ENCODE results near the gene MB. TPM values are rescaled to one million over a fixed set of nuclear protein-coding genes. Genes with fewer than 3 reads are reported as not detected.

The MB gene
- total and polyA plus RNA-seq, 12 donors: 0.35 to 32.8 (median 2.0) TPM

GRCh38 chr22:35629406-35630216 is 12.5 kb upstream of the MB start:
- 31 to 37% (median 36%) methylated on average over 9 of the region's 9 CpGs for WGBS, 4 donors
- Histone ChIP-seq H3K27ac (peak overlapping the region in 3 of 5 donors; percentile 22 to 78 (median 60)), H3K4me3 (no peak overlapping the region)

DNA sequence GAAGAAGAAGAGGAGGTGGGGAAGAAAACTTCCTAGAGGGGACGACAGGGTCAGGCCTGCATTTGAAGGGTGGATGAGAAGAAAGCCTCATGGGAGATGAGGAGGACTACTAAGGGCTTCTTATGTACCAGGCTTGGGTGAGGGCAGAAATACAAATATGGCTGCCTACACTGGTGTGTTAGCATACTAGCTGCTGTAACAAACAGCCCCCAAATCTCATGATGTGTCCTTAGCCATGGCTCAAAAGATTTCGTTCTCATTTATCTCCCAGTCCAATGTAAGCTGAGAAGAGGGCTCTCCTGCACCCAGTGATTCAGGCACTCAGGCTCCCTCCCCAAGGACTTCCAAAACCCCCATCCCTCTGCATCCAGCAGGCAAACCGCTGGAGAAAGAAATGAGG is 11.6 kb upstream of the MB start:
- H3K4me3 ChIP-seq: no peak overlapping the region
- H3K36me3 ChIP-seq (replicated peaks in 1 of 2): no peaks in the 10 kb centered on the region
- H3K27me3 ChIP-seq: no peaks in the 10 kb centered on the region
- DNase-seq: no peak
- no peaks in the 10 kb centered on the region for H3K9me3 ChIP-seq (replicated peaks in 1 of 3)
- no peak for TF ChIP-seq POLR2A (IDR thresholded peaks at IDR 0.05)
- TF ChIP-seq, protein P1, sequence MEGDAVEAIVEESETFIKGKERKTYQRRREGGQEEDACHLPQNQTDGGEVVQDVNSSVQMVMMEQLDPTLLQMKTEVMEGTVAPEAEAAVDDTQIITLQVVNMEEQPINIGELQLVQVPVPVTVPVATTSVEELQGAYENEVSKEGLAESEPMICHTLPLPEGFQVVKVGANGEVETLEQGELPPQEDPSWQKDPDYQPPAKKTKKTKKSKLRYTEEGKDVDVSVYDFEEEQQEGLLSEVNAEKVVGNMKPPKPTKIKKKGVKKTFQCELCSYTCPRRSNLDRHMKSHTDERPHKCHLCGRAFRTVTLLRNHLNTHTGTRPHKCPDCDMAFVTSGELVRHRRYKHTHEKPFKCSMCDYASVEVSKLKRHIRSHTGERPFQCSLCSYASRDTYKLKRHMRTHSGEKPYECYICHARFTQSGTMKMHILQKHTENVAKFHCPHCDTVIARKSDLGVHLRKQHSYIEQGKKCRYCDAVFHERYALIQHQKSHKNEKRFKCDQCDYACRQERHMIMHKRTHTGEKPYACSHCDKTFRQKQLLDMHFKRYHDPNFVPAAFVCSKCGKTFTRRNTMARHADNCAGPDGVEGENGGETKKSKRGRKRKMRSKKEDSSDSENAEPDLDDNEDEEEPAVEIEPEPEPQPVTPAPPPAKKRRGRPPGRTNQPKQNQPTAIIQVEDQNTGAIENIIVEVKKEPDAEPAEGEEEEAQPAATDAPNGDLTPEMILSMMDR (IDR thresholded peaks at IDR 0.05): no peak
- H3K4me1 ChIP-seq (replicated peaks in 1 of 2): peaks cover 0 to 5% of the 10 kb centered on the region in 2 donors
- intact Hi-C loops (cut with DNase I): loop anchor here (5.0 to 10.0 kb wide), 2 partner anchors 209 to 496 kb away; no protein-coding TSS in a partner anchor
- H3K27ac ChIP-seq: peak overlapping the region in 2 of 5 donors; percentile 60 to 78
- WGBS, 4 donors: 88 to 93% (median 90%) methylated on average over 3 of the region's 3 CpGs

More at GRCh38 chr22:35629406-35630216, 12.5 kb upstream of the MB start:
- Histone ChIP-seq H3K9me3 (replicated peaks in 1 of 3) (no peaks in the 10 kb centered on the region), H3K4me1 (replicated peaks in 1 of 2) (peaks cover 0 to 5% of the 10 kb centered on the region in 2 donors), H3K36me3 (replicated peaks in 1 of 2) (no peaks in the 10 kb centered on the region), H3K27me3 (no peaks in the 10 kb centered on the region)
- peak; percentile 55 to 85 (median 76) for DNase-seq
- intact Hi-C loops (cut with DNase I): loop anchor here (5.0 to 10.0 kb wide), 3 partner anchors 115 to 495 kb away; no protein-coding TSS in a partner anchor
- no peak for TF ChIP-seq POLR2A (IDR thresholded peaks at IDR 0.05)
- TF ChIP-seq, protein P1 (IDR thresholded peaks at IDR 0.05): no peak

GRCh38 chr22:35627267-35628041 is 10.3 kb upstream of the MB start:
- Histone ChIP-seq H3K27ac (peak overlapping the region in 4 of 5 donors; percentile 69 to 86 (median 82)), H3K4me1 (replicated peaks in 1 of 2) (peaks cover 0 to 13% of the 10 kb centered on the region in 2 donors), H3K27me3 (no peaks in the 10 kb centered on the region), H3K36me3 (replicated peaks in 1 of 2) (no peaks in the 10 kb centered on the region), H3K4me3 (peak overlapping the region; percentile 45 to 83 (median 56)), H3K9me3 (replicated peaks in 1 of 3) (no peaks in the 10 kb centered on the region)
- 1 to 5% (median 3%) methylated on average over 8 to 21 of the region's 21 CpGs for WGBS, 4 donors
- TF ChIP-seq POLR2A (IDR thresholded peaks at IDR 0.05): peak in 1 of 2 donors; percentile 57
- TF ChIP-seq, protein P1 (IDR thresholded peaks at IDR 0.05): peak; percentile 15 to 62 (median 46)
- intact Hi-C loops (cut with DNase I): loop anchor here (2.0 to 10.0 kb wide), 4 partner anchors 210 to 497 kb away; no protein-coding TSS in a partner anchor
- DNase-seq: peak; percentile 82 to 93 (median 88)
